Ishikawa (cell line): ENCODE results near the gene TPCN2.

Source experiments
- CEBPB ChIP-seq: IDR thresholded peaks from 2 replicates; pipeline ENCODE4 v1.6.1; 2012
- EGR1 ChIP-seq: IDR thresholded peaks from 2 replicates; pipeline ENCODE4 v1.6.1; 2012
- EP300 ChIP-seq: IDR thresholded peaks from 2 replicates; pipeline ENCODE4 v1.6.1; 2012; ENCODE audit warnings: borderline replicate concordance
- NFIC ChIP-seq: IDR thresholded peaks from 2 replicates; pipeline ENCODE4 v1.6.1; 2012
- RAD21 ChIP-seq: IDR thresholded peaks from 2 replicates; pipeline ENCODE4 v1.6.1; 2012; ENCODE audit warnings: low read depth
- REST ChIP-seq: IDR thresholded peaks from 2 replicates; pipeline ENCODE4 v1.6.1; 2012; ENCODE audit warnings: low read depth, mild to moderate bottlenecking
- TAF1 ChIP-seq: IDR thresholded peaks from 2 replicates; pipeline ENCODE4 v1.6.1; 2012; ENCODE audit warnings: low read depth, mild to moderate bottlenecking
- TCF12 ChIP-seq: IDR thresholded peaks from 2 replicates; pipeline ENCODE4 v1.6.1; 2012; ENCODE audit warnings: low read depth
- YY1 ChIP-seq: IDR thresholded peaks from 2 replicates; pipeline ENCODE4 v1.6.1; 2012; ENCODE audit warnings: low read depth

DNA sequence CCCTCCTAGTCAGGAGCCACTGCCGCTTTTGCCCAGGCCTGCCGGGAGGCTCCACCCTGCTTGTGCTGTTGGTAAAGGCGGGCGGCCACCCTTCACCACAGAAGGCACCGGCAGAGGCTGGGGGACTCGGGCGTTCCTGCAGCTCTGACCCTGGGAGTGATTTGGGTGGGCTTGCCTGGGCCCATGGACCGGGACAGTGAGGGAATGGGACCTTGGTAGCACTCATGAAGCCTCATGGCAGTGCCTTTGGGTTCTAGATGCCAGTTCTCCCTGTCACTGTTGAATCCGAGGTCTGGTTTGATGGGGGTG, 4.4 kb downstream of the TPCN2 start:
- TF ChIP-seq RAD21 (no peak), REST (no peak), EP300 (no peak), YY1 (no peak), TAF1 (no peak), EGR1 (no peak), NFIC (no peak), CEBPB (no peak), TCF12 (no peak)
